Measurements from ENCODE around the gene ORC3. TPM values are rescaled to one million over a fixed set of nuclear protein-coding genes. Genes with fewer than 3 reads are reported as not detected.
"Not testable (repeated sequence)": the region's sequence is repeated elsewhere in the genome, so short reads cannot be mapped to it uniquely, and the experiment has no call there.

The ORC3 gene
- total RNA-seq, 3 donors from 2014 or later, result 22.6 to 32.6 (median 26.6) TPM

DNA sequence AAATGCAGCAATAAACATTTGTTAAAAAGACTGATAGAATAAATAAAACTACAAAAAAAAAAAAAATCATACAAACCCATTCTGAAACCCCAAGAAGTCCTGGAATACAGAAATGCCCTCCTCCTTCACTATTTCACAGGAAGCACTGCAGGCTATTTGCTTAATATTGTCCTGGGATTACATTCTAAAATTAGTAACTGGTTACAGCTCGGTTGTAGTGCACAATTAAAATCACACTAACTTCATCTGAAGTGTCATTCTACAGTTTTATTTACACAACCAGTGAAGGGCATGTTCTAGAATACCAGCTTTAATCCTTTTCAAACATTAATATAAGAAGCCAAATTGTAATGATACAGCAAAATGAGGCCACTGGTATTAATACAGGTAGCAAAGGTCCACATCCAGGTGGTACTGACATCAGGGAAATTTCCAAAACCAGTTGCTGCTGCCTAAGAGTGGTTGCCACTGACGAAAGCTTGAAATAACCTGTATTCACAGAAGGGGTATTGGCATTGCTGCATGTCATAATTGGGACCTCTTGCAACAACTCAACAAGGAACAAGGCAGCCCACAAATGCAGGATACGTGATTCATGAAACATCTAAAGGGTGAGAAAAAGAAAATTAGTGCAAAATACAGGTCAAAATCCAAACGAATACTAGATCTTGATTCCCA, 85.2 kb downstream of the ORC3 start:
- H3K9me3 ChIP-seq, result no peaks in the 10 kb centered on the region
- DNase-seq (ENCODE audit: low spot score in 2 of 2), result no peak
- H3K27me3 ChIP-seq, result no peaks in the 10 kb centered on the region
- H3K4me3 ChIP-seq, result no peak overlapping the region
- no peaks in the 10 kb centered on the region for H3K4me1 ChIP-seq
- peaks cover 4% of the 10 kb centered on the region for H3K36me3 ChIP-seq
- H3K27ac ChIP-seq, result no peak overlapping the region
- intact Hi-C loops (cut with DNase I; ENCODE audit: low total_unique reads), result no loop called here
- TF ChIP-seq POLR2A (IDR thresholded peaks at IDR 0.05), result no peak
- no peak for TF ChIP-seq POLR2AphosphoS5 (IDR thresholded peaks at IDR 0.05)
- TF ChIP-seq CTCF (IDR thresholded peaks at IDR 0.05), result no peak

- TF ChIP-seq CTCF (IDR thresholded peaks at IDR 0.05) (no peak), POLR2AphosphoS5 (IDR thresholded peaks at IDR 0.05) (no peak), POLR2A (IDR thresholded peaks at IDR 0.05) (no peak)
- intact Hi-C loops (cut with DNase I; ENCODE audit: low total_unique reads), result no loop called here
- no peaks in the 10 kb centered on the region for H3K27me3 ChIP-seq
Observed at GRCh38 chr6:87682310-87682709, 92.4 kb downstream of the ORC3 start.

GRCh38 chr6:87683890-87684289, 94.0 kb downstream of the ORC3 start:
- no peaks in the 10 kb centered on the region for H3K36me3 ChIP-seq
- H3K27me3 ChIP-seq, result no peaks in the 10 kb centered on the region
- no peak overlapping the region for H3K4me3 ChIP-seq
- TF ChIP-seq POLR2AphosphoS5 (IDR thresholded peaks at IDR 0.05), result no peak
- no peak for TF ChIP-seq CTCF (IDR thresholded peaks at IDR 0.05)
- no peak for TF ChIP-seq POLR2A (IDR thresholded peaks at IDR 0.05)
- H3K4me1 ChIP-seq, result no peaks in the 10 kb centered on the region
- no peak overlapping the region for H3K27ac ChIP-seq
- H3K9me3 ChIP-seq, result no peaks in the 10 kb centered on the region
- intact Hi-C loops (cut with DNase I; ENCODE audit: low total_unique reads), result no loop called here
- DNase-seq (ENCODE audit: low spot score in 2 of 2), result no peak

More at GRCh38 chr6:87682310-87682709, 92.4 kb downstream of the ORC3 start:
- Histone ChIP-seq H3K27ac (no peak overlapping the region), H3K36me3 (no peaks in the 10 kb centered on the region), H3K9me3 (no peaks in the 10 kb centered on the region), H3K4me1 (no peaks in the 10 kb centered on the region), H3K4me3 (no peak overlapping the region)
- DNase-seq (ENCODE audit: low spot score in 2 of 2), result no peak

DNA sequence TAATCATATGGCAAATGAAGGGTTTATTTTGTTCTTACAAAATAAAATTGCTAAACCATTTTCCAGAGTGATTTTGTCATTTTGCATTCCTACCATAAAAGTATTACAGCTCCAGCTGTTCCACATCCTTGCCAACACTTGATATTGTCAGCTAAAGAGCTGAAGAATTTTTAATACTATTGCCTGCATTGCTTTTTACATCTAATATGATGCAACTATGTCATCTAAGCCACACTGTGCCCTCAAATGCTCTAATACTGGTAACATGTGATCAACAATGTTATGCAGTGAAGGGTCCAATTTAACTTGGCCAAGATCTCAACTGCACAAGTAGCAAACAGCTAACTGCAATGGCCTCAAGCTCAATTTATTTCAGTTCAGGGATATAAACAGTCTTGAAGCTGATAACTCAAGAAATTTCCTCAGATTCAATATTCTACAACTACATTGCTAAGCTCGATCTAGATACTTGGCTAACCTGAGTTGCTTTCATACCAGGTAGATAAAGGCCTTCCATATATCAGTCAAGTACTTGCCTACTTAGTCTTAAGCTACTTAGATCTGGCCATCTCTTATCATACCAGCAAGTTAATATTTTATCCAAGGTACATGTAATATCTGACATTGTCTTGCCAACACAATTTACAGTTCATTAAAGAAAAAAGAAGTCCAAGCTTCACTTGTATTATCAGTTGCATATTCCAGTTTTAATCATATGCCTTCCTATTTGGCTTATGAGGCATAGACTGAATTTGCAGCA, 95.1 kb downstream of the ORC3 start:
- Histone ChIP-seq H3K9me3 (no peaks in the 10 kb centered on the region), H3K4me3 (no peak overlapping the region), H3K36me3 (no peaks in the 10 kb centered on the region), H3K4me1 (no peaks in the 10 kb centered on the region), H3K27me3 (no peaks in the 10 kb centered on the region), H3K27ac (no peak overlapping the region)
- no peak for DNase-seq (ENCODE audit: low spot score in 2 of 2)
- TF ChIP-seq POLR2A (IDR thresholded peaks at IDR 0.05), result no peak
- no peak for TF ChIP-seq CTCF (IDR thresholded peaks at IDR 0.05)
- no peak for TF ChIP-seq POLR2AphosphoS5 (IDR thresholded peaks at IDR 0.05)
- intact Hi-C loops (cut with DNase I; ENCODE audit: low total_unique reads), result no loop called here

DNA sequence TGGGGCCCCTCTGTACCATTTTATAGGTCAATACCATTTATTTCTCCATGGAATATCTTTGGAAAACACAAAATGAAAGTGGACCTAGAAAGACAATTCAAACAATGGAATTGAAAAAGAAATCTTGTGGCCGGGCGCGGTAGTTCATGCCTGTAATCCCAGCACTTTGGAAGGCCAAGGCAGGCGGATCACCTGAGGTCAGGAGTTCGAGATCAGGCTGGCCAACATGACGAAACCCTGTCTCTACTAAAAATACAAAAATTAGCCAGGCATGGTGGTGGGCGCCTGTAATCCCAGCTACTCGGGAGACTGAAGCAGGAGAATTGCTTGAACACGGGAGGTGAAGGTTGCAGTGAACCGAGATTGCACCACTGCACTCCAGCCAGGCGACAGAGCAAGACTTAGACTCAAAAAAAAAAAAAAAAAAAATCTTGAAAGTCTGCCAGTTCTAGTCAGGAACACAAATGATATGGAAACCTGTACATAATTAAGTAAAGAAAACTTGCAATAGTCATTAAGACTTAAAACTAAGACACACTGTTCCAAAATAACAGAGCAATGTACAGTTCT, 96.8 kb downstream of the ORC3 start:
- H3K27me3 ChIP-seq; H3K27ac ChIP-seq; DNase-seq (ENCODE audit: low spot score in 2 of 2); H3K4me1 ChIP-seq; H3K4me3 ChIP-seq; H3K9me3 ChIP-seq; intact Hi-C loops (cut with DNase I; ENCODE audit: low total_unique reads); H3K36me3 ChIP-seq: not testable (repeated sequence)
